B cell (primary cell): ENCODE data around the gene UGT1A9. TPM values are rescaled to one million over a fixed set of nuclear protein-coding genes. Genes with fewer than 3 reads are reported as not detected.

Experiments used
- ATAC-seq: fragments of 200-7000 bp; cut with Tn5 transposase; one replicate; pipeline ENCODE4 v1.10.0; 2021; ENCODE audit warnings: low read depth, mild to moderate bottlenecking, moderate number of reproducible peaks, moderate library complexity
- CTCF ChIA-PET: fragments of 350-600 bp; sonication (Branson Sonifier 250); formaldehyde crosslinking; loops from one replicate; lab custom pipeline; 2021; ENCODE audit warnings: antibody characterized with exemption, inconsistent platforms; lab: Charles Lee
- POLR2A ChIA-PET: fragments of 350-600 bp; sonication (Branson Sonifier 250); formaldehyde crosslinking; loops from one replicate; lab custom pipeline; 2021; ENCODE audit warnings: antibody characterized with exemption; lab: Charles Lee
- DNase-seq: peaks from one replicate; pipeline ENCODE4 v3.0.0; 2013
- H2AFZ ChIP-seq: 2 replicates; pipeline ENCODE4 v1.6.1; 2012; ENCODE audit warnings: mild to moderate bottlenecking, low read depth, low read length; ENCODE audit not compliant: insufficient read depth, poor library complexity, severe bottlenecking
- H3K27ac ChIP-seq, 2 donors: 1 replicate in 1 of 2; 2 replicates in 1 of 2; pipeline ENCODE4 v1.5.1; 2012 to 2013; ENCODE audit warnings: low read length in 2 of 2, mild to moderate bottlenecking in 2 of 2, moderate library complexity in 1 of 2
- H3K27me3 ChIP-seq, 4 experiments: fragments of 200-600 bp in 1 of 4; sonication (generic) in 1 of 4; replicated peaks in 1 of 4; 1 replicate in 2 of 4; 2 replicates in 2 of 4; pipeline versions ENCODE4 v1.6.1 to v1.7.0; 2013 to 2016; ENCODE audit warnings: low read length in 3 of 4, mild to moderate bottlenecking in 2 of 4, mixed read lengths in 1 of 4, moderate library complexity in 1 of 4; ENCODE audit not compliant: insufficient read depth in 4 of 4, control insufficient read depth in 3 of 4; ENCODE audit errors: control extremely low read depth in 1 of 4
- H3K36me3 ChIP-seq, 2 experiments: replicated peaks in 1 of 2; 1 replicate in 1 of 2; 2 replicates in 1 of 2; pipeline versions ENCODE4 v1.6.1 to v1.7.1; 2013; ENCODE audit warnings: low read length in 1 of 2; ENCODE audit not compliant: insufficient read depth in 2 of 2, control insufficient read depth in 1 of 2; ENCODE audit errors: control extremely low read depth in 1 of 2, extremely low read depth in 1 of 2
- H3K4me1 ChIP-seq, 2 donors: fragments of 200-600 bp in 1 of 2; sonication (generic) in 1 of 2; 1 replicate in 1 of 2; 2 replicates in 1 of 2; pipeline versions ENCODE4 v1.5.1 to v1.6.1; 2013 to 2017; ENCODE audit warnings: low read length in 2 of 2; ENCODE audit not compliant: control insufficient read depth in 2 of 2, insufficient read depth in 2 of 2
- H3K4me2 ChIP-seq: replicated peaks from 2 replicates; pipeline ENCODE3; 2012; ENCODE audit warnings: mild to moderate bottlenecking, low read depth, low read length; ENCODE audit not compliant: poor library complexity, severe bottlenecking
- H3K4me3 ChIP-seq, 5 experiments: fragments of 200-600 bp in 1 of 5; sonication (generic) in 1 of 5; 1 replicate in 3 of 5; 2 replicates in 2 of 5; pipeline versions ENCODE4 v1.5.1 to v1.7.0; 2011 to 2016; ENCODE audit warnings: low read length in 4 of 5, mild to moderate bottlenecking in 4 of 5, low read depth in 2 of 5, control low read depth in 1 of 5, moderate library complexity in 1 of 5; ENCODE audit not compliant: insufficient read depth in 1 of 5; ENCODE audit errors: control extremely low read depth in 1 of 5, extremely low read depth in 1 of 5
- H3K79me2 ChIP-seq: fragments of 200-600 bp; sonication (generic); one replicate; pipeline ENCODE4 v1.6.0; 2016; ENCODE audit warnings: low read length; ENCODE audit not compliant: control insufficient read depth, insufficient read depth
- H3K9ac ChIP-seq: fragments of 200-600 bp; sonication (generic); 2 replicates; pipeline ENCODE4 v1.6.1; 2017; ENCODE audit warnings: mild to moderate bottlenecking, low read length, moderate library complexity
- H3K9me3 ChIP-seq, 3 donors: one replicate each; pipeline versions ENCODE4 v1.6.1 to v1.7.1; 2013; ENCODE audit warnings: low read length in 2 of 3; ENCODE audit not compliant: control insufficient read depth in 2 of 3, insufficient read depth in 1 of 3; ENCODE audit errors: control extremely low read depth in 1 of 3
- H4K20me1 ChIP-seq: 2 replicates; pipeline ENCODE4 v1.6.0; 2012; ENCODE audit warnings: mild to moderate bottlenecking, low read length; ENCODE audit not compliant: insufficient read depth, control insufficient read depth, poor library complexity, severe bottlenecking
- H3K27ac Mint-ChIP-seq: one replicate; pipeline ENCODE4 v1.8.0; 2021; ENCODE audit warnings: mixed read lengths
- H3K27me3 Mint-ChIP-seq: one replicate; pipeline ENCODE4 v1.8.0; 2021; ENCODE audit warnings: mixed read lengths
- H3K4me1 Mint-ChIP-seq: one replicate; pipeline ENCODE4 v1.8.0; 2021; ENCODE audit warnings: mixed read lengths
- H3K4me3 Mint-ChIP-seq: one replicate; pipeline ENCODE4 v1.8.0; 2021; ENCODE audit warnings: mixed read lengths
- H3K9me3 Mint-ChIP-seq: one replicate; pipeline ENCODE4 v1.8.0; 2022; ENCODE audit warnings: mixed read lengths; ENCODE audit not compliant: insufficient read depth
- CTCF ChIP-seq: fragments of 200-600 bp; IDR thresholded peaks from one replicate; pipeline ENCODE4 v1.8.0; 2022; ENCODE audit warnings: antibody characterized with exemption, mild to moderate bottlenecking
- EZH2 ChIP-seq: IDR thresholded peaks from 2 replicates; pipeline ENCODE4 v1.6.1; 2012; ENCODE audit warnings: borderline replicate concordance, low read depth, mild to moderate bottlenecking, moderate library complexity, low read length; ENCODE audit not compliant: insufficient read depth, poor library complexity, severe bottlenecking
- WGBS: methylation state at CpG from one replicate; pipeline ENCODE4 v1.1.5; 2013; ENCODE audit warnings: missing lambda C conversion rate; ENCODE audit not compliant: insufficient coverage; 5-methylcytosine and 5-hydroxymethylcytosine counted together
- intact Hi-C: fragments of 100-400 bp; cut with micrococcal nuclease; formaldehyde crosslinking; loops from one replicate; pipeline ENCODE4 v1.10.0; 2022
- polyA plus RNA-seq: library from polyadenylated mRNA; depleted of rRNA; stranded (reverse); fragments of >200 nt; gene quantifications from 2 replicates; pipeline ENCODE4 v1.2.3, GENCODE V29; 2012
- total RNA-seq, 2 donors: library from RNA; stranded (reverse); fragments of 120-200 nt in 1 of 2; gene quantifications; 1 replicate in 1 of 2; 2 replicates in 1 of 2; pipeline versions ENCODE4 v1.2.3 to v1.2.4, GENCODE V29; 2013 to 2022

Gene UGT1A9
- total and polyA plus RNA-seq, 2 donors (not counting 1 experiment from before 2014, with no cell fraction given), result not detected

DNA sequence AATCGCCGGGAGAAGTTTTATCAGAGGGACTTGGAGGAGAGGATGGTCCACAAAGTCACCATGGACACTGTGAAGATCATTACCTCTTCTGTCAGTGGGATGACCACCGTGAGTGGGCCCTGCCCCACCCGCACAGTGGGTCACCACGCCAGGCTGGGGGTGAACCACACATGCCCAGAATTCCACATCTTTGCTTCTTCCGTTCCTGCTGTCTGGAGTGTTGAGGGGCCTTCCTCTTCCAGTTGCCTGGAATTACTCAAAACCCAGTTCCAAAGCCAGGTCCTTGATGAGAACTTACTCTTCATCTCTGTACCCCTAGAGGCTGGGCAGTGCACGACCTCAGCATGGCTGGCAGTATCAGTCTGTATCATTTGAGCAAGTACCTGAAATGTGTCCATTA lies 128.5 kb downstream of the UGT1A9 start:
- no peak overlapping the region for H3K4me2 ChIP-seq
- no peak overlapping the region for H3K27ac ChIP-seq
- no peak overlapping the region for H3K4me3 Mint-ChIP-seq
- H3K27me3 ChIP-seq, result peaks cover 0 to 6% (median 0%) of the 10 kb centered on the region in 4 experiments
- no peak overlapping the region for H2AFZ ChIP-seq
- no peak overlapping the region for H3K9ac ChIP-seq
- peaks cover 2% of the 10 kb centered on the region for H3K9me3 Mint-ChIP-seq
- TF ChIP-seq EZH2 (no peak), CTCF (no peak)
- 85% methylated on average over 7 of the region's 7 CpGs for WGBS
- intact Hi-C loops, result no loop called here
- ATAC-seq (no peak), DNase-seq (no peak)
- no peaks in the 10 kb centered on the region for H3K36me3 ChIP-seq
- no peaks in the 10 kb centered on the region for H3K9me3 ChIP-seq
- H3K4me1 ChIP-seq, result no peaks in the 10 kb centered on the region
- H3K79me2 ChIP-seq, result no peaks in the 10 kb centered on the region
- no peak overlapping the region for H3K4me3 ChIP-seq
- H3K4me1 Mint-ChIP-seq, result no peaks in the 10 kb centered on the region
- peaks cover 17% of the 10 kb centered on the region for H3K27me3 Mint-ChIP-seq
- H3K27ac Mint-ChIP-seq, result no peak overlapping the region
- POLR2A ChIA-PET, result no interaction called here
- no peaks in the 10 kb centered on the region for H4K20me1 ChIP-seq
- CTCF ChIA-PET, result no interaction called here

DNA sequence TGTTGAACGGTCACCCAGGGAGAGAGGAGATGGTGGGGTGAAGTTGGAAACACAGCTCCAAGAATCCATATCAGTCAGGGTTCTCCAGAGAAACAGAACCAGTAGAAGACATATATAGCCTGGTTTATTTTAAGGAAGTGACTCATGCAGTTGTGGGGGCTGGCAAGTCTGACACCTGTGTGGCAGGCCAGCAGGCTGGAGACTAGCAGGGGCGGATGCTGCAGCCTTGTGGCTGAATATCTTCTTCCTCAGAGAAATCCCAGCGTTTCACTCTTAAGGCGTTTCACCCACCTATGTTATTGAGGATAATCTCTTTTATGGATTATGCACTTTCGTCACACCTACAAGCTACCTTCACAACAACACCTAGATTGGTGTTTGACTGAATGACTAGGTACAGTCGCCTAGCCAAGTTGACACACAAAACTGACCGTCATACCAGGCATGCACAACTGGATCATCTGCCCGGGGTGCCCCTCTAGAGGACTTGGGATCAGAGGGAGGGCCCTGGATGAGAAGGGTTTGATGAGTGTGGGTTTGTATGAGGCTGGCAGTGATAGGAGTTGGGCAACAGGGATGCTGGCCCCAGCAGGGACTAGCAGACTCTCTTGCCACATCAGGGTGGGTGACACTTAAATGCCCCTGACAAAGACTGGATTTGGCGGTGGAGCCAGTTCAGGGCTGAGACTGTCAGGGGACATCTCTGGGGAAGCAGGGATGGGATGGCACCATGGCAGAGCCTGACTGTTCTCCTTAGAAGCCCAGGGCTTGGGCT lies 129.8 kb downstream of the UGT1A9 start:
- no peak for ATAC-seq
- DNase-seq, result no peak
- no peaks in the 10 kb centered on the region for H3K36me3 ChIP-seq
- no peaks in the 10 kb centered on the region for H3K79me2 ChIP-seq
- Mint-ChIP-seq H3K27ac (no peak overlapping the region), H3K27me3 (peaks cover 17% of the 10 kb centered on the region), H3K9me3 (peaks cover under 1% of the 10 kb centered on the region), H3K4me3 (no peak overlapping the region), H3K4me1 (no peaks in the 10 kb centered on the region)
- TF ChIP-seq CTCF (no peak), EZH2 (no peak)
- no peak overlapping the region for H3K27ac ChIP-seq
- WGBS, result 87% methylated on average over 4 of the region's 9 CpGs
- H3K4me2 ChIP-seq, result no peak overlapping the region
- H4K20me1 ChIP-seq, result no peaks in the 10 kb centered on the region
- H3K4me3 ChIP-seq, result no peak overlapping the region
- H3K9me3 ChIP-seq, result no peaks in the 10 kb centered on the region
- no peak overlapping the region for H3K9ac ChIP-seq
- CTCF ChIA-PET, result no interaction called here
- H3K4me1 ChIP-seq, result no peaks in the 10 kb centered on the region
- peaks cover 0 to 6% (median 0%) of the 10 kb centered on the region in 4 experiments for H3K27me3 ChIP-seq
- no peak overlapping the region for H2AFZ ChIP-seq
- intact Hi-C loops, result no loop called here
- POLR2A ChIA-PET, result no interaction called here
